ENCODE results near the gene CCDC15.
A peak's percentile ranks its signal among the peaks of the same experiment; 100 is the strongest.

Gene CCDC15

DNA sequence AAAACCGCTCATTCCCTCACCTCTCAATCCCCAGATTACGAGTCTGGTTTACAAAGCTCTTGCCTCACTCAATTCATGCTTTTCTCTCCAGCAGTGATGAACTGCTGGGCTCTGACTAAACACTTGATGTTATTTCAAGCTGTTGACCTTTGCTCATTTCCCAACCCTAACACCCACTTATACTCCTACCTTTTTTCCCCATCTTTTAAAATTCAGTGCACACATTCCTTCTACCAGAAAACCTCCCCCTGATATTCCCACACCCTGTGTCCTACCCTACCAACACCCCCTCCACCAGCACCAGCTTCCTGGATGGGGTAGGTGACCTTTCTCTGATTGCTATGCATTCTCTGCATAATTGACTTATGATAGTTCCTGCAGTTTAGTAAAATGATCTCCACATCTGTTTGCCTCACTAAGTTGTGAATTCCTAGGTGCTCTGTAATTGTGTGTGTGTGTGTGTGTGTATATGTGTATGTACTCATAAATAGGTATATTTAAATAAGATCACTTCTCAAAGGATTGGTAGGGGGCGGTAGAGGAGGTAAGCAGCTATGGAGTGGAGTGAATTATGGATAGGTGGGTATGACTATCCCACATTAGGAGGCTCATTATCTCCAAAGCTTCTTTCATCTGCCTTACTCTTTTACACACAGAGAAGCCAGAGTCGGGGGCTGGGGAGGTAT is 19.0 kb upstream of the CCDC15 start:
- peak; percentile 76 for DNase-seq (ENCODE audit: low read depth, low spot score)
- TF ChIP-seq, protein P1, sequence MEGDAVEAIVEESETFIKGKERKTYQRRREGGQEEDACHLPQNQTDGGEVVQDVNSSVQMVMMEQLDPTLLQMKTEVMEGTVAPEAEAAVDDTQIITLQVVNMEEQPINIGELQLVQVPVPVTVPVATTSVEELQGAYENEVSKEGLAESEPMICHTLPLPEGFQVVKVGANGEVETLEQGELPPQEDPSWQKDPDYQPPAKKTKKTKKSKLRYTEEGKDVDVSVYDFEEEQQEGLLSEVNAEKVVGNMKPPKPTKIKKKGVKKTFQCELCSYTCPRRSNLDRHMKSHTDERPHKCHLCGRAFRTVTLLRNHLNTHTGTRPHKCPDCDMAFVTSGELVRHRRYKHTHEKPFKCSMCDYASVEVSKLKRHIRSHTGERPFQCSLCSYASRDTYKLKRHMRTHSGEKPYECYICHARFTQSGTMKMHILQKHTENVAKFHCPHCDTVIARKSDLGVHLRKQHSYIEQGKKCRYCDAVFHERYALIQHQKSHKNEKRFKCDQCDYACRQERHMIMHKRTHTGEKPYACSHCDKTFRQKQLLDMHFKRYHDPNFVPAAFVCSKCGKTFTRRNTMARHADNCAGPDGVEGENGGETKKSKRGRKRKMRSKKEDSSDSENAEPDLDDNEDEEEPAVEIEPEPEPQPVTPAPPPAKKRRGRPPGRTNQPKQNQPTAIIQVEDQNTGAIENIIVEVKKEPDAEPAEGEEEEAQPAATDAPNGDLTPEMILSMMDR (IDR thresholded peaks at IDR 0.05; ENCODE audit: low read depth, low read length) = peak; percentile 27
- in situ Hi-C loops (cut with HindIII; ENCODE audit: low sequenced_read_pairs) = no loop called here
- no peak overlapping the region for H3K4me3 ChIP-seq (ENCODE audit: low read depth, low read length)

- in situ Hi-C loops (cut with HindIII; ENCODE audit: low sequenced_read_pairs) = no loop called here
- TF ChIP-seq, protein P1 (IDR thresholded peaks at IDR 0.05; ENCODE audit: low read depth, low read length) = no peak
These were observed 18.2 kb upstream of the CCDC15 start, which contains the start of gene HEPACAM for GRCh38 chr11:124935548-124936514. HEPACAM (minus strand) TSS chr11:124936047; CDS start chr11:124936006, 41 bp downstream.

GRCh38 chr11:124937336-124937935 is 16.6 kb upstream of the CCDC15 start:
- no peak overlapping the region for H3K4me3 ChIP-seq (ENCODE audit: low read depth, low read length)
- in situ Hi-C loops (cut with HindIII; ENCODE audit: low sequenced_read_pairs) = no loop called here
- TF ChIP-seq, protein P1 (IDR thresholded peaks at IDR 0.05; ENCODE audit: low read depth, low read length) = no peak
- DNase-seq (ENCODE audit: low read depth, low spot score) = no peak

More at GRCh38 chr11:124935548-124936514, 18.2 kb upstream of the CCDC15 start, which contains the start of gene HEPACAM:
- no peak for DNase-seq (ENCODE audit: low read depth, low spot score)
- H3K4me3 ChIP-seq (ENCODE audit: low read depth, low read length) = no peak within 1 kb of the TSS

- H3K4me3 ChIP-seq (ENCODE audit: low read depth, low read length) = no peak overlapping the region
- in situ Hi-C loops (cut with HindIII; ENCODE audit: low sequenced_read_pairs) = no loop called here
- TF ChIP-seq, protein P1 (IDR thresholded peaks at IDR 0.05; ENCODE audit: low read depth, low read length) = no peak
- DNase-seq (ENCODE audit: low read depth, low spot score) = no peak
These were observed 15.7 kb upstream of the CCDC15 start for GRCh38 chr11:124938206-124938765.

GRCh38 chr11:124938970-124939369 is 15.0 kb upstream of the CCDC15 start:
- no peak overlapping the region for H3K4me3 ChIP-seq (ENCODE audit: low read depth, low read length)
- in situ Hi-C loops (cut with HindIII; ENCODE audit: low sequenced_read_pairs) = no loop called here
- TF ChIP-seq, protein P1 (IDR thresholded peaks at IDR 0.05; ENCODE audit: low read depth, low read length) = no peak
- DNase-seq (ENCODE audit: low read depth, low spot score) = no peak

DNA sequence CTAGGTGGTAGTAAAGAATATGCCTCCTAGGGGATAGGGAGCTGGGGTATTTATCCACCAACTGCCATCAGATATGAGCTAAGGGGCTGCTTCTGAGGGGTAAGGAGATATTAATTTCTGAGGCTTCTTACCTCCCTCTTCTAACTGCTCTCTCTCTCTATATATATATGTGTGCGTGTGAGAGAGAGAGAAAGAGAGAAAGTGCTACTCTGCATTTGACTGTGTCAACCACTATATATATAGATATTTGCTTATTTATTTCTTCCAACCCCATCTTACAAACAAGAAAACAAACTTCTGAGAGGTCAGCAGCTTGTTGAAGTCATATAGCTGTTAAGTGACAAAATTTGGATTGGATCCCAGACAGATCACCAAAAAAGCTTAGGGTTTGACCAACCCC is 12.3 kb upstream of the CCDC15 start:
- in situ Hi-C loops (cut with HindIII; ENCODE audit: low sequenced_read_pairs) = no loop called here
- TF ChIP-seq, protein P1 (IDR thresholded peaks at IDR 0.05; ENCODE audit: low read depth, low read length) = no peak
- DNase-seq (ENCODE audit: low read depth, low spot score) = no peak

More for the DNA sequence above, 12.3 kb upstream of the CCDC15 start:
- H3K4me3 ChIP-seq (ENCODE audit: low read depth, low read length) = no peak overlapping the region
